HG02970 (cell line): ENCODE data around the gene MTFR1L.

ENCODE experiments used
- ATAC-seq: cut with Tn5 transposase; IDR thresholded peaks from one replicate; pipeline ENCODE4 v1.9.1; 2021; ENCODE audit warnings: mild to moderate bottlenecking, moderate library complexity, moderate number of reproducible peaks; ENCODE audit not compliant: unreplicated experiment, low FRiP score

Gene MTFR1L

DNA sequence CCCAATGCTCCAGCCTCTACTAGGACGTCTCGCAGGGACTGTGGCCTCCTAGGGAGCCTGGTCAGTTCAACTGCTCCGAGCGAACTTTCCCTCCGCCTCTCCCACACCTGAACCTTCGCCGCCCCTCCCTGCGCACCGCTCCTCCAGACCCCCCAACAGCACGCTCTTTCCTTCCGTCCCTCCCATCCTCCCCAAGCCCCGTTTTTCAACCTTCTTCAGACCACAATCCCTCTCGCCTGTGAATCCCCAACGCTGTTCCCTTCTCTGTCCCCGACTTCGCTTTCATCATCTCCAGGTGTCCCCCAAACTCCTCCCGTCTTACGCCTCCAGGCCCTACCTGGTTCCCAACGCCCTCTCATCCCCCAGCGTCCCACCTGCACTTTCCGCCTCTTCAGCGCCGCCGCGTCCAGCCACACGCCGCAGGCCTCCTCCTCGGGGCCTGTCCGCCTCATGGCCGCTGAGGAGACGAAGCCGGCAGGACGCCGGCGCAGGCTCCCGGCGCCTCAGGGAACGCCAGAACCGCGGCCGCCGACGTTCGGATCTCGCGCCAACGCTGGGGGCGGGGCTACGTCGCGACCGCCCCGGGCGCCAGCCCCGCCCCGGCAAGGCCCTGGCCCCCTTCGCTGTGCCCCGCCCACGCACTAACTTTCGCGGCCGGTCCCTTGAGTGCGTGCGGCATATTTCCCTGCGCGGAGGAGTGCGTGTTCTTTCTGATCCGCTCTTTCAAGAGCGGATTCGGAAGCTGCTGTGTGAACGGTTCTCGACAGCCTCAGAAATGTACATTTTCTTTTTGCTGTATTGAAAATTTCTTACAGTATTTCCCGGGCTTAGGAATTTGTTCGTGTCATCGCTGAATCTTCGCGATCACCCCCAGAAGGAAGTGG, 39.4 kb downstream of the MTFR1L start, which contains the start of gene AUNIP:
Gene AUNIP (minus strand): TSS at position 552 of the 884 bp plus-strand sequence. CDS start 100 bp downstream, at position 452.
- peak; percentile 88 for ATAC-seq

DNA sequence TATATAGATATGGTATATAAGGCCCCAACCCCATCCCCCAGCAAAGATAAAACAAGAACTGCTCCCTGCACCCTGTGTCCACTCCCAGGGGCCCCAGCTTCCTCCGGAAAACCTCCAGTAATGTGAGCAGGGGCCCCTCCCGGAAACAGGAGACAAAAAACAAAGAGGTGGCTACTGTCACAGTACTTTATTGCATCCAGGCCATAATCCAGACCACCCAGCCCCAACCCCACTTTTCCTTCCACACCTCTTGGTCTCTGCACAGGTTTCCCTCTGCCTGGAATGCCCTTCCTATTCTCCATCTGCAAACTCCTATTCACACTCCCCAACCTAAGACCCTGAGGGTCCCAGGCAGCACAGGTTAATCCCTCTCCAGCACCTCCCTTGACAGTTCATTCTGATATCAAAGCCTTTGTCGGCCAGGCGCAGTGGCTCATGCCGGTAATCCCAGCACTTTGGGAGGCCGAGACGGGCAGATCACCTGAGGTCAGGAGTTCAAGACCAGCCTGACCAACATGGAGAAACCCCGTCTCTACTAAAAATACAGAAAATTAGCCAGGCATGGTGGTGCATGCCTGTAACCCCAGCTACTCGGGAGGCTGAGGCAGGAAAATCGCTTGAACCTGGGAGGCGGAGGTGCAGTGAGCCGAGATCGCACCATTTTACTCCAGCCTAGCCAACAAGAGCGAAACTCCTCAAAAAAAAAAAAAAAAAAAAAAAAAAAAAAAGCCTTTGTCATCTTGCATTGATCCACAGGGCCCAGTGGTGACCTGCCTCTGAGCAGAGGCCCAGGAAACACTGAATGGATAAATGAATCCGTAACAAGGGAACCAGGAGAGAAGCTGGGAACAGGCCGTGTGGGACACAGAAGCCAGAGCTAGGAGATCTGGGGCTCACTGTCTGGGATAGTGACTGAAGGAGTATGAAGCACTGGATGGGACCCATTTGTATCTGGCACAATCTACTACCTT, 41.8 kb downstream of the MTFR1L start:
- no peak for ATAC-seq

DNA sequence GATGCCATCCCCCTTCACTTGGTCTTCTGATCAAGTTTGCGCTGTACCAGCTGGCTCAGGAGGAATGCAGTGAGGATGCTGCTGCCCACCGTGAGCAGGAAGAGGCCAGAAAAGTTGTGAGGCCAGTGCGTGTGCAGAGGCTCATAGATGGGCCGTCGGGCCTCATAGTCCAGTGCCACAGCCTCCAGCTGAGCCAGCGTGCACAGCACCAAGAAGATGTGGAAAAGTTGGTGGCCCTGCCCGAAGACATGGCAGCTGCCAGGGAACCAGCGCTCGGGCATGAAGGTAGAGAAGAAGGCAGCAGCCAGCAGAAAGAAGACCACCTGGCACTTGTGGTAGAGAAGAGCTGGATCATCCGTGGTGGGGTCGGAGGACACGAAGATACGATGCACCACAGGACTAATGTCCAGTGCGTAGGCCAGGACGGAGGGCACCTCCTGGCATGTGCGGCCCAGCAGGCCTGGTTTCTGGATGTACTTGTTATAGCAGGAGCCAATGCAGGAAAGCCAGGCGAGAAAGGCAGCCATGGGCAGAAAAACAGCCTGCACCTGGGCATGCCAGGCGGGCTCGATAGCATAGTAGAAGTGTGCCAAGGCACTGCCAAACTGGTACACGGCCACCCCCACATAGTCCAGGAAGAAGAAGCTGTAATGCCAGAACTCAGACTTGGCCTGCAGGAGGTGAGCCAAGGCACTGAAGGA, 43.2 kb downstream of the MTFR1L start:
- ATAC-seq, result no peak

DNA sequence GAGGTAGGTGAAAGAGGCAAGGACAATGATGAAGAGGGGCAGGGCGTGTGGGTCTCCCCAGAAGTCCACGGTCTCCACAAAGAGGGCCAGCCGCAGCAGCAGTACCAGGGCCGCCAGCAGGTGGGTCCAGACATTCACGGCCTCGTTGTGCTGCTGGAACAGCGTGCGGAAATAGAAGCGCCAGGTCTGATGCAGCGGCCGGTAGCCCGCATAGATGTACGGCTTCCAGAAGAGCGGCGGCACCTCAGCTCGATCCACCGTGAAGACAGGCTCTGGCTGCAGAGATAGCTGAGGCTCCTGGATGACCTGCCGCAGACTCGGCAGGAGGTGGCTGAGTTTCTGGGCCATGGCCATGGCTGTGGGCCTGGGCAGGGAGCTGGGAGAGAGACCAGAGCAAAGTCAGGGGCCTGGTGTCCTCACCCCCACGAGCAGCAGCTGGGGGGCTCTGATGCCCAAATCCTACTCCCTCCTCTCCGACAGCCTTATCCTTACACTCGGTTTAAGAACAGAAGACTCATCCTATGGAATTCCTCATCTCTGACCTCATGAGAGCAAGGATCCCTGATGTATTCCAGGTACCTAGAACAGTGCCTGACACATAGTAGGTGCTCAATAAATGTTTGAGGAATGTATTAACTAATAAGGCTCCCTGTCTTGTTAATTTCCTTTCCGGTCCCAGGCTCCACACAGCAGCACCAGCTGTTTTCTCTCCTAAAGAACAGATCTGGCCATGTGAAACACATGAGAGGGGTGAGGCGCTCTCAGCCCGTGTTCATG, 43.9 kb downstream of the MTFR1L start:
- ATAC-seq, result no peak

DNA sequence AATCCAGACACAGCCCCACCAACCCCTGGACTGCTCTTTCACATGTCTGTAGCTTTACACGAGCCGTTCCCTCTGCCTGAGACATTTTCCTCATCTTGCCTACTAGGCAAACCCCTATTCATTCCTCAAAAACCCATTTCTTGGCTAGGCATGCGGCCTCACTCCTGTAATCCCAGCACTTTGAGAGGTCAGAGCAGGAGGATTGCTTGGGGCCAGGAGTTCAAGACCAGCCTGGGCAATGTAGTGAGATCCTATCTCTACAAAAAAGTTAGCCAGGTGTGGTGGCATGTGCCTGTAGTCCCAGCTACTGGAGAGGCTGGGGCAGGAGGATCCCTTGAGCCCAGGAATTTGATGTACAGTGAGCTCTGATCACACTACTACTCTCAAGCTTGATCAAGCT, 44.7 kb downstream of the MTFR1L start:
- ATAC-seq, result no peak

DNA sequence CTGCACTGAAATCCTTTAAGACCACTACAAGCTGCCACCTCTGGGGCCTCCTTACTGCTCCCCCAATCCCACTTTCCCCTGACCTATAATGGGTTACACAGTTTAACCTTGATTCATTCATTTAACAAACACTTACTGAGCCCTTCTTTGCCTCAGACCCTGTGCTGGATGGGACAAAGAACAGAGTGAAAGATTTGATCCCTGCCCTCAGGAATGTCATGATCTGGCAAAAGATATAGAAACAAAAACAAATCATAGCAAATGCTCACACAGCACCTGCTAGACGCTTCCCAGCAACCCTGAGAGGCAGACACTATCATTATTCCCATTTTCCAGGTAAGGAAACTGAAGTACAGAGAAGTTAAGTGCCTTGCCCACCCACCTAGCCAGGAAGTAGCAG, 46.5 kb downstream of the MTFR1L start:
- ATAC-seq, result no peak

DNA sequence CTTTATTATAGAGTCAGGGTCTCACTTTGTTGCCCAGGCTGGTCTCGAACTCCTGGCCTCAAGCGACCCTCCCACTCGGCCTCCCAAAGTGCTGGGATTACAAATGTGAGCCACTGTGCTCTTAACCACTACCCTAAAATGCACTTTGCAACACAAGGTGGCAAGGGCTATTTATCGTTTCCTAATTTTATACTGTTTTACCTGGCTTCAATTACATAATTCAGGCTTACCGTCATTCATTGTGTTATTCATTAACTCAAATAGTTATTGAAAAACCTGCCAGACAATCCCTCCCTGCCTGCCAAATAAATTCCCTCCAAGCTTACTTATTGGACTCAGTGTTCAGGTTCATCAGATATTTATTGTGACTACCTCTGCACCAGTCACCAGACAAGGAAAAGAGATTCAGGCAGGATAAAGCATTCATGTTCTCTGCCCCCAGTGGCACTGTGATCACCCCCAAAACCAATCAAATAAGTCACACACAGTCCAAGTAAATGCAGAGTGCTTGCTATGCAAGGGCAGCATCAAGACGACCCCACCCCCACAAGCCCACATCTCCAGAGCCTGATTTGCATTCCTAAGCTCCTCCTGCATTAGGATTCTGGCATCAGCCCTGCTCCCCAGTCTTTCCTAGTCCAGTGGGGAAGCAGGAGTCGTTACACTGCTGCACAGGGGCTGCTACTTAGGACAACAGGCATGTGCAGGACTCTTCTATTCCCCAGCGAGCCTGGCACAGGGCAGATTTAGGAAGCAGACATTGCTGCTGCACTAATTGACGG, 47.6 kb downstream of the MTFR1L start:
- ATAC-seq, result no peak

DNA sequence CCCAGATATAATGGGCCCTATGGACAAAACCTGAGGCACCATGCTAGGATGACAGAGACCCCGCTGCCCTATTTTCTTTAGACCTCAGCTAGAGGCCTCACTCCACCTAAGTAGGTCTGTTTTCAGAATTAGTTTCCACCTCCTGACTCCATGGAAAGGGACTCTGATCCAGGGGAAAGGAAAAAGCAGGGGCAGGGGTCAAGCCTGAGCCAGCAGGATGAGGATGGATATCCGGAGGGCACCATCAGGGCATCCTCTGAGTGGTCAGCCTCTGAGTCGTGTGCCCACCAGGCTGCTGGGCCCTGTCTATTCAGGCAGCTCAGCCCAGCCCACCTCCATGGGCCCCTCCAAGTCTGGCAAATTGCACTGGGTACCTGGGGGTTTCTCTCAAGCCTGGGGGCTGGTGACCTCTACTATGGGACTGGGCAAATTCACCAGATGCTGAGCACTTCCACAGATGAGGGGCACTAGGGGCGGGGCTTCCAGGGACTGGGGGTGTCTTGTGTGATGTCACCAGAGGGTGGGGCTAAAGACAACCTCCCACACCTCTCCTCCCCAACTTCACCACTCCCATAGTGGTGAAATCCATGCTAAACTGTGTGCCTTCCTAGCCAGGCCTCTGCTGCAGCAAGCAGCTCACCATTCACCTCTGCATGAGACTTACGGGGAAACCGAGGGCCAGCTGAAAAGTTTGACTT, 50.3 kb downstream of the MTFR1L start:
- ATAC-seq, result no peak

DNA sequence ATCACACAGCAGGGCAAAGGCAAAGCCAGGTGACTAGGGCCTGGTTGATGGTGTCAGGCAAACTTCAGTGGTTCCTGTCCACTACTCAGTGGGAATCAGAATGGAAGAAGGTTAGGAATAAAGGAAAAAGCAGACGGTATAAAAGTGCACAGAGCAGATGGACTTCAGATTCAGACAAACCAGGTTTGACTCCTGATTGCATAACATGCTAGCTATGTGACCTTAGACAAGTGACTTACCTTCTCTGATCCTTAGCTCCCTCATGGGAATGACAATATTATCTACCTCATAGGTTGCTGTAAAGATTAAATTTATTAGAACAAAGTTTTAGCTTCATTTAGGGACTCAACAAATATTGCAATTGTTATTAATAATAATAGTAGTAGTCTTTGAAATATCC, 50.9 kb downstream of the MTFR1L start:
- no peak for ATAC-seq

DNA sequence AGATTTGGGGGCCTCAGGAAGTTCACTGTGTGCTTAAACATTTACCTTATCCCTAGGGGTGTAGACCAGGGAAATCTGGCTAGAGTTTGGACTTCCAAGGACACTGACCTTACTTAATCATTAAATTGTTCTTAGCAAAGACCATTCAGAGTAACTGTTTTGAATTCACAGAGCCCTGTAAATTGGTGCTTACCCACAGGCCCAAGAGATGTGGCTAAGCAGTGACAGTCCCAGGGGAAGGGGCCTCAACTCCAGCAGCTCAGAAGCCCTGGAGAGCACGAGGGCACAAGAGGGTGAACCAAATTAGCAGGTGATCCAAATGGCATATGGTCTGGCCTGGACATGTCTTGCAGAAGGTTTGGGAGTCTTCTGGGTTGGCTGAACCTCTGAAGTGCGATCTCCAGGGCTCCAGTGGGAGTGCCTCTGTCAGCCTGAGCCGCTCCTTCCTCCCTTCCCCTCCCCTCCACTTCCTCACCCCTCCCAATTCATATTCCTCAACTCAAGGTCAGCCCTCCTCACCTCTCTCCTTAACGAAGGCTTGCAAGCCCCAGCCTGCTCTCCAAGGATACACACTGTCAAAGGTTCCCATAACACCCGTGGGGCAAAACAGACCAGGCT, 51.4 kb downstream of the MTFR1L start:
- no peak for ATAC-seq

DNA sequence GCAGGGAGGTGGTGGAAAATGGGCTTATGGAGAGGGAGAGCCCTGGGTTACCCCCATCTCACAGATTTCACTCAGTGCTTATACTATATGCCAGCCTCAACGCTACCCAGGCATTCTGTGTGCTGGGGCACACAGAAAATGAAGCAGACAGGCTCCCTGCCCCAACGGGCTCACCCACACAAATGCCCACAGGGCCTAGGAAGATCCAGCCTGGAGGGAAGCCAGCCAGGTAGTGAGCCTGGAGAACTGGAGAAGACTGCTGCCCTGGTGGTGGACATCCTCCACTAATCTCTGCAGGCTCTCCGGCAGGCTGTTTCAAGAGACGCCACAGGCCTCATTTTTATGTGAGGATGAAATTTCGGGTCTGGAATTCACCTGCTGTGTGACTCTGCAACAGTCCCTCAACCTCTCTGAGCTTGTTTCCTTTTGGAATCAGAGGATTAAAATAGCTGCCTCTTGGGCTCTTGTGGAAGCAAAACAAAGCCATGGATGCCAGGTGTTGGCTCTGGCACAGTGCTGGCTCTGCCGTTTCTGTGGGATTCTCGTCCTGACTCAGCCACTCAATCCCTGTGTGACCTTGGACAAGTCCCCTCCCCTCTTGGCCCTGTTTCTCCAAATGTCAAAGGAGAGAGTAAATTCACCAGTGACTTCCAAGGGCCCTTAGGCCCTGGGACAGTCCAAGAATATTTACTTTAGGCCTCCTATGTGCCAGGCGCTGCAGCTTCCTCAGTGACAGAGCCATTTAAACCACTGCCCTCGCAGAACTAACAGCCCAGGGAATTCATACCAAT, 52.1 kb downstream of the MTFR1L start:
- ATAC-seq, result no peak

DNA sequence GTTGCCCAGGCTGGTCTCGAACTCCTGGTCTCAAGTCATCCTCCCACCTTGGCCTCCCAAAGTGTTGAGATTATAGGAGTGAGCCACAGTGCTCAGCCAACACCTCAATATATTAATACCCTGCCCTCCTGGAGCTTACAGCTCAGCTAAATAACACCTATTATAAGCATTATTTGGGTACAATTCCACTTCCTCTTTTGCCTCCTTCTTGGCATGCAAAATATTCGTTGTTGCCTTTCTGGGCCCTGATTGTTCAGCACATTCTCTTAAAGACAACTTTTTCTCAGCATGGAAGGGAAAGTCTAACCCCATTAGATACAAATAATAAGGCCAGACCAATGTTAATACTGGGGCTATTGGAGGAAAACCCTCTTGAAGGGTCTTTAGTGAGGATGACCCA, 53.0 kb downstream of the MTFR1L start:
- ATAC-seq, result no peak

DNA sequence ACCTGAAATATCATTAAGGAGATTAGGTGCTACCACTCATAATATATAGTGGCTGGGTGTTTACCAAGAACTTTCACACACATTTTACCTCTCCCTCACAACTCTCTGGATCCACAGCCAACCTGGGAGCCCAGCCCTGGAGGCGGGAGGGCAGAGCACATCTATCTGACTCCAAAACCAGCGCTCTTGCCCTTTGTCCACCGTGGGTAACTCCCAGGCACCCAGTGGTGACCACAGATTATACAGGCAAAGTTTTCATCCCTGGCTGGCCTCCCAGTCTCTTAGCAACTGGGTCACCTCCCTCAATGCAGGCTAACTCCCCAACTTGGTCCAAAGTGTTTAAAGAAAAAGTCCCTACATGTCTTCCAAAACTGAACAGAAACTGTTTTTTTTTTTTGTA, 53.4 kb downstream of the MTFR1L start:
- no peak for ATAC-seq

DNA sequence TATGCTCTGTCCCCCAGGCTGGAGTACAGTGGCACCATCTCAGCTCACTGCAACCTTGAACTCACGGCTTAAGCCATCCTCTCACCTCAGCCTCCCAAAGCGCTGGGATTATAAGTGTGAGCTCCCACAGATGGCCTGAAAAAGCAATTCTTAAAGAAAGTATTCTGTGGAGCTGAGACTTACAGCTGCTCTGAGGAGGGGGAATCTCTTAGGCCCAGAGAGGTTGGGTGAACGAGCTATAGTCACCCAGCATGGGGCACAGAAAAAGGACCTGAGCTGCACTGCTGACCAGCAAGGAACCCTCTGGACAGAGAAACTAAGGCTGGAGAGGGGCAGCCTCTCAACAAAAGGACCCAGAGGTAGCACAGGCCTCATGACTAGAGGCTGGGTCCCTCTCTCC, 54.5 kb downstream of the MTFR1L start:
- no peak for ATAC-seq

DNA sequence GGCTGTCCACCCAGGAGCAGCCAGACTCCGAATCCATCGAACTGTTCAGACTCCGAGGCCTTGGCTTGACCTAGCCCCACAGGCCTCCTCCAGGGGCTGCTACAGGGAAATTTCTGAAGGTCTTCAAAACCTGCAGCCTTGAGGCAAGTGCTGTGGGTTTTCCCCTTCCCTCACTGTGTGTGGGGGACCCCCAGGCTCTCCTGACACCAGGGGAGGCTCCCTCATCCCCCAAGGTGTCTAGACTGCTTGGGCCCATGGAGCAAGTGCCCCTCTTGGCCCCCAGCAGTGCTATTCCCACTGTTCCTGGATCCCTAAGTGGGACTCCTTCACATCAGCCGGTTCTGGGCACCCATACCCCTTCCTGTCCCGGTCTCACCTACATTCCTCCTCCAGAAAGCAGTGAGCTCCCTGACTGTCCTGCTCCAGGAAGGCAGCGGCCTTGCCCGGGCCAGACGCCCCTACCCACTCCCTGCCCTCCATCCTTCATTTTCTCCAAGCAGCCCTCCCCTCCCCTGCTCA, 54.9 kb downstream of the MTFR1L start:
- ATAC-seq, result no peak

DNA sequence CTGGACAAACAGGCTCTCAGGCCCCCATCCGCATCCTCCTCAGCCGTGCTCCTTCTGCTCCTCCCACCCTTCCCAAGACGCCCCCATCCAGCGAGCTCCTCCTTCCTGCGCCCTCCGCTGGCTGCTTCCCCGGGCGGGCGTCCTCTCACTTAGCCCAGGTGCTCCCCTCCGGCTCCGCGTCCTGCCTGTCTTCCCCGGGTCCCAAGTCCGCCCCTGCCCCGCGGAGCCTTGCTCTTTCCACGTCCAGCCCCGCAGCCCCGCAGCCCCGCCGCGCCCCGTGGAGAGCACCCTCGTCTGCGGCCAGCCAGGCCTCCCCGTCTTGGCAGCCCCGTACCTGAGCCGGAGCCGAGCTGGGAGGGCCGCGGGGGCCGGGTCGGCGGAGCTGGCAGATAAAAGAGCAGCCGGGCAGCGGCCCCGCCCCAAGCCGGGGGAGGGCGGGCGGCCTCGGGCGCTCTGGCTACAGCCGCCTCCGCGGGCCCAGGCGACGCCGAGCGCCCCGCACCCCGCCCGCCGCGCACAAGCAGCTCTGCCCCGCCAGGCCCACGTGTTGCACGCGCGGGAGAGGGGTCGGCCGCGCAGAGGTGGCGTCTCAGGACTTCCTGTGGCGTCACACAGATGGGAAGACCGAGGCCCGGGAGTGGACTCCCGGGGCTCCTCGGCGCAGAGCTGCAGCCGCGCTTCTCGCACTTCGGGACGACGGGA, 55.6 kb downstream of the MTFR1L start, which contains the start of gene PAQR7:
Gene PAQR7 (minus strand): TSS at position 555 of the 702 bp plus-strand sequence. CDS start 11,869 bp downstream, outside the sequence.
- no peak for ATAC-seq
